ENCODE results near the gene ANAPC15. TPM values are rescaled to one million over a fixed set of nuclear protein-coding genes. Genes with fewer than 3 reads are reported as not detected.

ANAPC15 gene
- total RNA-seq, 1 experiment from 2014 or later, result 65.6 TPM

- Histone ChIP-seq H3K36me3 (ENCODE audit: control insufficient read depth in 1 of 2, insufficient read depth in 2 of 2, low read length in 2 of 2) (peaks cover 18% of the 10 kb centered on the region in 2 experiments; a peak in 3 of 4 replicates), H3K9me3 (ENCODE audit: control insufficient read depth in 1 of 2, insufficient read depth in 1 of 2, low read depth in 1 of 2, low read length in 2 of 2) (no peaks in the 10 kb centered on the region), H3K27me3 (ENCODE audit: insufficient read depth, low read length) (no peaks in the 10 kb centered on the region), H3K79me2 (ENCODE audit: insufficient read depth, low read length) (peaks cover 36% of the 10 kb centered on the region), H3K27ac (ENCODE audit: low read depth, low read length) (no peak overlapping the region), H4K20me1 (ENCODE audit: insufficient read depth) (no peaks in the 10 kb centered on the region), H3K9me2 (ENCODE audit: insufficient read depth) (no peaks in the 10 kb centered on the region), H3K4me1 (ENCODE audit: control insufficient read depth in 1 of 2, insufficient read depth in 2 of 2, low read length in 2 of 2) (peaks cover 9 to 14% of the 10 kb centered on the region in 2 experiments; a peak in 3 of 4 replicates), H2AFZ (ENCODE audit: low read depth, low read length, poor library complexity, severe bottlenecking) (no peak overlapping the region), H3K9ac (ENCODE audit: low read length) (no peak overlapping the region), H3K4me3 (replicated peaks in 1 of 2; ENCODE audit: low read depth in 1 of 2, low read length in 2 of 2) (no peak overlapping the region), H3K4me2 (ENCODE audit: low read length) (no peak overlapping the region)
- BruUV-seq (replicated peaks), result no TSS peak
- CTCF ChIA-PET, result interaction anchor here (1.2 to 2.5 kb wide), 2 partner anchors 8 to 74 kb away, joined by 4 to 10 read pairs; no protein-coding TSS in a partner anchor
- DNase-seq (ENCODE audit: low read depth, low spot score), result no peak
- intact Hi-C loops (cut with micrococcal nuclease), result no loop called here
- ATAC-seq, result no peak
- RAD21 ChIA-PET (ENCODE audit: low non-redundant PET in 1 of 2, low total read pairs in 2 of 2, uncharacterized antibody in 2 of 2, unreplicated experiment in 2 of 2), result no interaction called here
- POLR2A ChIA-PET, result interaction anchor here (0.6 kb wide), 1 partner anchor 187 kb away, joined by 3 read pairs; no protein-coding TSS in a partner anchor
- TF ChIP-seq FOSL1 (IDR thresholded peaks at IDR 0.05; ENCODE audit: low read depth), result no peak
- no peak for TF ChIP-seq RAD21 (IDR thresholded peaks at IDR 0.05; ENCODE audit: low read depth)
- TF ChIP-seq JUND (IDR thresholded peaks at IDR 0.05), result no peak
- no peak for TF ChIP-seq SIN3A (IDR thresholded peaks at IDR 0.05; ENCODE audit: low read depth)
- TF ChIP-seq CEBPB (IDR thresholded peaks at IDR 0.05; ENCODE audit: low read depth), result no peak
- no peak for TF ChIP-seq SRF (IDR thresholded peaks at IDR 0.05; ENCODE audit: low read depth)
- TF ChIP-seq, protein P1, sequence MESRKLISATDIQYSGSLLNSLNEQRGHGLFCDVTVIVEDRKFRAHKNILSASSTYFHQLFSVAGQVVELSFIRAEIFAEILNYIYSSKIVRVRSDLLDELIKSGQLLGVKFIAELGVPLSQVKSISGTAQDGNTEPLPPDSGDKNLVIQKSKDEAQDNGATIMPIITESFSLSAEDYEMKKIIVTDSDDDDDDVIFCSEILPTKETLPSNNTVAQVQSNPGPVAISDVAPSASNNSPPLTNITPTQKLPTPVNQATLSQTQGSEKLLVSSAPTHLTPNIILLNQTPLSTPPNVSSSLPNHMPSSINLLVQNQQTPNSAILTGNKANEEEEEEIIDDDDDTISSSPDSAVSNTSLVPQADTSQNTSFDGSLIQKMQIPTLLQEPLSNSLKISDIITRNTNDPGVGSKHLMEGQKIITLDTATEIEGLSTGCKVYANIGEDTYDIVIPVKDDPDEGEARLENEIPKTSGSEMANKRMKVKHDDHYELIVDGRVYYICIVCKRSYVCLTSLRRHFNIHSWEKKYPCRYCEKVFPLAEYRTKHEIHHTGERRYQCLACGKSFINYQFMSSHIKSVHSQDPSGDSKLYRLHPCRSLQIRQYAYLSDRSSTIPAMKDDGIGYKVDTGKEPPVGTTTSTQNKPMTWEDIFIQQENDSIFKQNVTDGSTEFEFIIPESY (IDR thresholded peaks at IDR 0.05; ENCODE audit: extremely low read depth, insufficient replicate concordance, low read length), result no peak
- TF ChIP-seq, protein P2, sequence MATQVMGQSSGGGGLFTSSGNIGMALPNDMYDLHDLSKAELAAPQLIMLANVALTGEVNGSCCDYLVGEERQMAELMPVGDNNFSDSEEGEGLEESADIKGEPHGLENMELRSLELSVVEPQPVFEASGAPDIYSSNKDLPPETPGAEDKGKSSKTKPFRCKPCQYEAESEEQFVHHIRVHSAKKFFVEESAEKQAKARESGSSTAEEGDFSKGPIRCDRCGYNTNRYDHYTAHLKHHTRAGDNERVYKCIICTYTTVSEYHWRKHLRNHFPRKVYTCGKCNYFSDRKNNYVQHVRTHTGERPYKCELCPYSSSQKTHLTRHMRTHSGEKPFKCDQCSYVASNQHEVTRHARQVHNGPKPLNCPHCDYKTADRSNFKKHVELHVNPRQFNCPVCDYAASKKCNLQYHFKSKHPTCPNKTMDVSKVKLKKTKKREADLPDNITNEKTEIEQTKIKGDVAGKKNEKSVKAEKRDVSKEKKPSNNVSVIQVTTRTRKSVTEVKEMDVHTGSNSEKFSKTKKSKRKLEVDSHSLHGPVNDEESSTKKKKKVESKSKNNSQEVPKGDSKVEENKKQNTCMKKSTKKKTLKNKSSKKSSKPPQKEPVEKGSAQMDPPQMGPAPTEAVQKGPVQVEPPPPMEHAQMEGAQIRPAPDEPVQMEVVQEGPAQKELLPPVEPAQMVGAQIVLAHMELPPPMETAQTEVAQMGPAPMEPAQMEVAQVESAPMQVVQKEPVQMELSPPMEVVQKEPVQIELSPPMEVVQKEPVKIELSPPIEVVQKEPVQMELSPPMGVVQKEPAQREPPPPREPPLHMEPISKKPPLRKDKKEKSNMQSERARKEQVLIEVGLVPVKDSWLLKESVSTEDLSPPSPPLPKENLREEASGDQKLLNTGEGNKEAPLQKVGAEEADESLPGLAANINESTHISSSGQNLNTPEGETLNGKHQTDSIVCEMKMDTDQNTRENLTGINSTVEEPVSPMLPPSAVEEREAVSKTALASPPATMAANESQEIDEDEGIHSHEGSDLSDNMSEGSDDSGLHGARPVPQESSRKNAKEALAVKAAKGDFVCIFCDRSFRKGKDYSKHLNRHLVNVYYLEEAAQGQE (IDR thresholded peaks at IDR 0.05; ENCODE audit: low read depth), result no peak
- no peak for TF ChIP-seq ZNF274 (IDR thresholded peaks at IDR 0.05; ENCODE audit: low read depth, low read length)
- no peak for TF ChIP-seq EZH2 (IDR thresholded peaks at IDR 0.05)
- no peak for TF ChIP-seq YY1 (IDR thresholded peaks at IDR 0.05; ENCODE audit: extremely low read depth, insufficient replicate concordance, low read depth, low read length)
- TF ChIP-seq CTCF (IDR thresholded peaks at IDR 0.05 in 2 of 3, conservative IDR thresholded peaks at IDR 0.05 in 1 of 3; ENCODE audit: borderline replicate concordance in 1 of 3, insufficient read depth in 1 of 3, low read depth in 2 of 3, low read length in 2 of 3), result no peak
- no peak for TF ChIP-seq EZH2phosphoT487 (IDR thresholded peaks at IDR 0.05; ENCODE audit: borderline replicate concordance)
- no peak for TF ChIP-seq CBX3 (IDR thresholded peaks at IDR 0.05; ENCODE audit: low read depth)
- TF ChIP-seq EGR1 (IDR thresholded peaks at IDR 0.05; ENCODE audit: low read depth), result no peak
- no peak for TF ChIP-seq TCF7L2 (IDR thresholded peaks at IDR 0.05; ENCODE audit: borderline replicate concordance, extremely low read depth, insufficient read depth, insufficient read length)
- TF ChIP-seq, protein P3, sequence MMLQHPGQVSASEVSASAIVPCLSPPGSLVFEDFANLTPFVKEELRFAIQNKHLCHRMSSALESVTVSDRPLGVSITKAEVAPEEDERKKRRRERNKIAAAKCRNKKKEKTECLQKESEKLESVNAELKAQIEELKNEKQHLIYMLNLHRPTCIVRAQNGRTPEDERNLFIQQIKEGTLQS (IDR thresholded peaks at IDR 0.05), result no peak
- no peak for TF ChIP-seq POLR2AphosphoS5 (IDR thresholded peaks at IDR 0.05; ENCODE audit: low read depth, low read length)
Measured at GRCh38 chr11:72098741-72099140, 13.8 kb downstream of the ANAPC15 start.

Data from HCT116 (cell line).